IPS-18c (cell line): ENCODE measurements around the gene IFNL3.
"Not testable (repeated sequence)": the region's sequence is repeated elsewhere in the genome, so short reads cannot be mapped to it uniquely, and the experiment has no call there.

Source experiments
- H3K4me3 ChIP-seq: 2 replicates; pipeline ENCODE4 v1.7.0; 2013; ENCODE audit warnings: low read depth, mild to moderate bottlenecking, low read length, moderate library complexity; ENCODE audit not compliant: insufficient read depth
- H3K9me3 ChIP-seq: one replicate; pipeline ENCODE4 v1.6.1; 2013; ENCODE audit warnings: mild to moderate bottlenecking, low read length, moderate library complexity; ENCODE audit not compliant: control insufficient read depth, insufficient read depth

The IFNL3 gene

DNA sequence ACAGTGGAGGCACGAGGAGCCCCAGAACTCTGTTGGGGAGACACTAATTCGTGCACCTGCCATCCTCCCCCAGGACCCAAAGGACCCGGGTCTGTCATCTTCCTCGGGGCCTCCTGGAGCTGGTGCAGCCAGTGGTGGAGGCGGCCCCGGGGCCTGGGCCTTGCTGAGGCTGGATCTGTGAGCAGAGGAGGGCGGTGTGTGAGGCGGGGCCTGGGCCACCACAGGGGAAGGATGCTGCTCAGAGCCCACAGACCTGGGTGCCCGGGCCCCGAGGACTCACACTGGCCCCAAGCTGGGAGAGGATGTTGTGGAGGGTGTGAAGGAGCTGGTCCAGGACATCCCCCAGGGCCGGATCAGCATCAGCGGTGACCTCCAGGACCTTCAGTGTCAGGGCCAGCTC, 8.3 kb downstream of the IFNL3 start:
- Histone ChIP-seq H3K9me3 (no peaks in the 10 kb centered on the region), H3K4me3 (no peak overlapping the region)

DNA sequence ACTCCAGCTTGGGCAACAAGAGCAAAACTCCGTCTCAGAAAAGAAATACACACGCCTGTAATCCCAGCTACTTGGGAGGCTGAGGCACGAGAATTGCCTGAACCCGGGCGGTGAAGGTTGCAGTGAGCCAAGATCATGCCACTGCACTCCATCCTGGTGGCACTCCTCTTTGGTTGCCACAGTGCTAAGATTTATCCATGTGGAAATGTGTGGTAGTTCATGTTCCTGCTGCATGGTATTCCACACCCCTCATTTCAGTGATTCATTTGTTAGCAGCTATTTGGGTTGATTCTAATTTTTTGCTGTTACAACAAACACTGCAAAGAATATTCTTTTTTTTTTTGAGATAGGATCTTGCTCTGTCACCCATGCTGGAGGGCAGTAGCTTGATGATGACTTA, 12.1 kb downstream of the IFNL3 start:
- Histone ChIP-seq H3K4me3 (no peak overlapping the region), H3K9me3 (no peaks in the 10 kb centered on the region)

GRCh38 chr19:39230096-39230764, 14.6 kb downstream of the IFNL3 start:
- no peak overlapping the region for H3K4me3 ChIP-seq
- no peaks in the 10 kb centered on the region for H3K9me3 ChIP-seq

- H3K4me3 ChIP-seq: no peak overlapping the region
- H3K9me3 ChIP-seq: no peaks in the 10 kb centered on the region
Observed at GRCh38 chr19:39224910-39225309, 19.9 kb downstream of the IFNL3 start.

GRCh38 chr19:39223703-39224279, 21.0 kb downstream of the IFNL3 start:
- Histone ChIP-seq H3K4me3 (no peak overlapping the region), H3K9me3 (no peaks in the 10 kb centered on the region)

- H3K9me3 ChIP-seq: not testable (repeated sequence)
Observed at GRCh38 chr19:39219108-39219507, 25.7 kb downstream of the IFNL3 start.

GRCh38 chr19:39218230-39219007, 26.4 kb downstream of the IFNL3 start:
- Histone ChIP-seq H3K4me3 (no peak overlapping the region), H3K9me3 (peaks cover 3% of the 10 kb centered on the region)

More at GRCh38 chr19:39219108-39219507, 25.7 kb downstream of the IFNL3 start:
- not testable (repeated sequence) for H3K4me3 ChIP-seq

- peaks cover 3% of the 10 kb centered on the region for H3K9me3 ChIP-seq
Observed at GRCh38 chr19:39217094-39217493, 27.7 kb downstream of the IFNL3 start.

DNA sequence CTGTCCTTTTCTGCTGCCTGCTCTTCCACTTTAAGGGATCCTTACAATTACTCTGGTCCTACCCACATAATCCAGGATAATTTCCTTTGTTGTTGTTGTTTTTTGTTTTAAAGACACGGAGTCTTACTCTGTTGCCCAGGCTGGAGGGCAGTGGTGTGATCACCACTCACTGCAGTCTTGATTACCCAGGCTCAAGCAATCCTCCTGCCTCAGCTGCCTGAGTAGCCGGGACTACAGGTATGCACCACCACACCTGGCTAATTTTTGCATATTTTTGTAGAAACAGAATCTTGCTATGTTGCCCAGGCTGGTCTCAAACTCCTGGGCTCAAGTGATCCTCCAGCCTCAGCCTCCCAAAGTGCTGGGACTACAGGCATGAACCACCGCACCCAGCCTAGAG, 29.5 kb downstream of the IFNL3 start:
- H3K9me3 ChIP-seq, H3K4me3 ChIP-seq: not testable (repeated sequence)

More at GRCh38 chr19:39217094-39217493, 27.7 kb downstream of the IFNL3 start:
- H3K4me3 ChIP-seq: no peak overlapping the region

- Histone ChIP-seq H3K9me3 (peaks cover 3% of the 10 kb centered on the region), H3K4me3 (no peak overlapping the region)
Observed at GRCh38 chr19:39212375-39212742, 32.4 kb downstream of the IFNL3 start.

- H3K9me3 ChIP-seq: peaks cover 3% of the 10 kb centered on the region
Observed at GRCh38 chr19:39211731-39212374, 33.0 kb downstream of the IFNL3 start.

DNA sequence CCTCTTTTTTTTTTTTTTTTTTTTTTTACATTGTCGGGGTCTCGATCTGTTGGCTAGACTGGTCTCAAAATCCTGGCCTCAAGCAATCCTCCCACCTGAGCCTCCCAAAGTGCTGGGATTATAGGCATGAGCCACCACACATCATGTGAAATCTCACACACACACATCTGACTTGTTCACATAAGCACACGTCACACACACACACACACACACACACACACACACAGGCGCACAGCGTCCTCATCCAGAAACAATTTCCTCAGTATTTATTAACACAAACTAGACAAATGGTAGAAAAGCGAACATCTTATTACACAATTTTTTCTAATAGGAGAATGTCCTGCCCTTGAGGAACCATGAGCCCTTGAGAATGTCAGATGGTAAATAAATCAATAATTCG, 35.6 kb downstream of the IFNL3 start:
- no peak overlapping the region for H3K4me3 ChIP-seq

More at GRCh38 chr19:39211731-39212374, 33.0 kb downstream of the IFNL3 start:
- no peak overlapping the region for H3K4me3 ChIP-seq

DNA sequence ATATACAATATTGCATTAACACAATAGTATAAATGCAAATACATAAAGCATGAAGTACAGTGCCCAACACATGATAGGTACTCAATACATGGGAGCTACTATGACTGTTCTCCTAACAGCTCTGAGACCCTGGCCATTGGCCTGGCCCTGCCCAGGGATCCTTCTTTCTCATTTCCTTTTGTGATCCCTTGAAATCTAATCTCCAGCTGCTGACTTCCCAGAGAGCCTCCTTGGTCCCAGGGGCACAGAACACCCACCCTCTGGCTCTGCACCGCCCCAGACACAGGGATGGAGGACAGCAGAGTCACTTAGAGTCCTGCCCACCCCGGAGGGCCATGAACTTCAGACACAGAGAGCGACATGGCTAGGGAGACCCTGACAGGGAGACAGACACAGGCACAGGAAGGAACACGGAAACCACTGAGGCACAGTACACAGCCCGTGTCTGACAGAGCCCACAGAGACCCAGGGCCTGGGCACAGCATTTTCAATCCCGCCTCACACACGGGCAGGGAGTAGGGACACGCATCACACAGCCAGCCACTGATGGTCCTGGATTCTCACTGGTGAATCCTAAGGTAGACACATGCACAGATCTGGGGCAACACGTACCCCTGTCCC, 36.5 kb downstream of the IFNL3 start:
- no peaks in the 10 kb centered on the region for H3K9me3 ChIP-seq
- H3K4me3 ChIP-seq: no peak overlapping the region

More for the DNA sequence above, 35.6 kb downstream of the IFNL3 start:
- H3K9me3 ChIP-seq: no peaks in the 10 kb centered on the region

DNA sequence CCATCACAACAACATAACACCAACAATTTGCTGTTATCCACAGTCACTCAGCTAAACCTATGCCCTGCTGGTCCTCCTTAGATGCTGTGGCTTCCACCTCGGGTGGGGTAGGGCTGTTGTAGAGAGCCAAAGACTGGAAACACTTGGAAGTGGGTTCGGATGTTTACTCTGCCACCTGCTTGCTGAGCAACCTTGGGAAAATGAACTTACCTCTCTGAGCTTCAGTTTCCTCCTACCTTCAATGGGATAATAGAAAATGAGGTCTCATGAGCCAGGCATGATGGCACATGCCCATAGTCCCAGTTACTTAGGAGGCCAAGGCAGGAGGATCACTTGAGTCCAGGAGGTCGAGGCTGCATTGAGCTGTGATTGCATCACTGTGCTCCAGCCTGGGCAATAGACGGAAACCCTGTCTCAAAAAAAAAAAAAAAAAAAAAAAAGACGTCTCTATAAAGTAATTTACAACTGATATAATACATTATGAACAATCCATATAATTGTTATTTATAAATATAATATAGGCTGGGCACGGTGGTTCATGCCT, 37.4 kb downstream of the IFNL3 start:
- Histone ChIP-seq H3K4me3 (no peak overlapping the region), H3K9me3 (no peaks in the 10 kb centered on the region)

DNA sequence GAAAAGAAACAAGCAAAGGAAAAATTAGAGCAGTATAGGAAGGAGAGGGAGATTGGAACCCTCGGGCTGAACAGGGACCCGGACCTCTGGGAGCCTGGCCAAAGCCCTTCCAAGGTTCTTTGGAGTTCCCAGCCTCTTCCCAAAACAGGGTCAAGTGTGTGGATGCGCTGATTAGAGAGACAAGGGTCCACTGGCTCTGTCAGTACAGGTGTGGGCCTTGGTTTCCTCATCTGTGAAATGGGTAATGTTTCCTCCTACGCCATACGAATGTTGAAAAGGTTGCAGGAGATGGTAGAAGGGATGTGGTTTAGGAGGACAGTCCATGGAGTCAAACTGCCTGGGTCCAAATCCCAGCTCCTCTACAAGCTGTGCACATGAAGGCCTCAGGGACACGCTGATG, 38.7 kb downstream of the IFNL3 start:
- Histone ChIP-seq H3K4me3 (no peak overlapping the region), H3K9me3 (no peaks in the 10 kb centered on the region)

DNA sequence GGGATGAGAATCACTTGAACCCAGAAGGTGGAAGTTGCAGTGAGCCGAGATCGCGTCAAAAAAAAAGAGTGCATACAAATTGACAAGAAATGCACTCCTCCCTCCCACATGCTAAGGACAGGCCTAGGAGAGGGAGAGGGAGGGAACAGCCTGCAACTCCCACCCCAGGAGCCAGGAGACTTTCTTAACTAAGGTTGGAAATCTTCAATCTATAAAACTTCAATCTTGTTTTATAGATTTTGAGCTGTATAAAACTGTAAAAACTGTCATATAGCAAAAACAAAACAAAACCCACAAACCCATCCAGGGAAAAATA, 39.4 kb downstream of the IFNL3 start:
- Histone ChIP-seq H3K4me3 (no peak overlapping the region), H3K9me3 (no peaks in the 10 kb centered on the region)
